CD14-positive monocyte (primary cell): ENCODE data around the gene GMPPA. TPM values are rescaled to one million over a fixed set of nuclear protein-coding genes. Genes with fewer than 3 reads are reported as not detected.

Experiments used
- DNase-seq, 3 donors: peaks; one replicate each; pipeline ENCODE4 v3.0.0-alpha.2; 2011 to 2022
- H2AFZ ChIP-seq: 2 replicates; pipeline ENCODE4 v1.6.0; 2012; ENCODE audit warnings: mild to moderate bottlenecking, low read depth, low read length, inconsistent platforms; ENCODE audit not compliant: insufficient read depth, poor library complexity, severe bottlenecking
- H3K27ac ChIP-seq, 2 donors: 1 replicate in 1 of 2; 2 replicates in 1 of 2; pipeline ENCODE4 v1.5.1; 2012 to 2013; ENCODE audit warnings: low read length in 2 of 2, control low read depth in 1 of 2, inconsistent platforms in 1 of 2, low read depth in 1 of 2, mild to moderate bottlenecking in 1 of 2
- H3K27me3 ChIP-seq, 2 donors: one replicate each; pipeline versions ENCODE4 v1.6.0 to v1.6.1; 2011 to 2013; ENCODE audit warnings: low read length in 2 of 2; ENCODE audit not compliant: control insufficient read depth in 2 of 2, insufficient read depth in 2 of 2
- H3K36me3 ChIP-seq, 2 donors: replicated peaks in 1 of 2; 1 replicate in 1 of 2; 2 replicates in 1 of 2; pipeline versions ENCODE4 v1.5.1 to v1.6.1; 2012 to 2013; ENCODE audit warnings: low read length in 2 of 2, control low read depth in 1 of 2, inconsistent platforms in 1 of 2, mild to moderate bottlenecking in 1 of 2; ENCODE audit not compliant: insufficient read depth in 2 of 2, control insufficient read depth in 1 of 2
- H3K4me1 ChIP-seq, 2 donors: 1 replicate in 1 of 2; 2 replicates in 1 of 2; pipeline versions ENCODE4 v1.5.1 to v1.6.1; 2012 to 2013; ENCODE audit warnings: low read length in 2 of 2, control low read depth in 1 of 2, inconsistent platforms in 1 of 2, mild to moderate bottlenecking in 1 of 2, moderate library complexity in 1 of 2; ENCODE audit not compliant: insufficient read depth in 2 of 2, control insufficient read depth in 1 of 2
- H3K4me2 ChIP-seq: replicated peaks from 2 replicates; pipeline ENCODE3; 2012; ENCODE audit warnings: low read length, moderate library complexity, mild to moderate bottlenecking; ENCODE audit not compliant: poor library complexity, severe bottlenecking; ENCODE audit errors: extremely low read depth
- H3K4me3 ChIP-seq, 3 experiments: fragments of 200-600 bp in 1 of 3; sonication (generic) in 1 of 3; replicated peaks in 1 of 3; 1 replicate in 2 of 3; 2 replicates in 1 of 3; pipeline ENCODE4 v1.5.1; 2011 to 2013; ENCODE audit warnings: low read length in 3 of 3, mild to moderate bottlenecking in 3 of 3, control low read depth in 2 of 3, low read depth in 2 of 3, inconsistent platforms in 1 of 3, moderate library complexity in 1 of 3
- H3K79me2 ChIP-seq: 2 replicates; pipeline ENCODE4 v1.6.0; 2012; ENCODE audit warnings: mild to moderate bottlenecking, control low read depth, inconsistent platforms, low read length, moderate library complexity; ENCODE audit not compliant: insufficient read depth
- H3K9ac ChIP-seq: 2 replicates; pipeline ENCODE4 v1.6.0; 2017; ENCODE audit warnings: low read length, mild to moderate bottlenecking; ENCODE audit not compliant: insufficient read depth, poor library complexity, severe bottlenecking
- H3K9me3 ChIP-seq, 2 donors: replicated peaks in 1 of 2; 1 replicate in 1 of 2; 2 replicates in 1 of 2; pipeline versions ENCODE4 v1.5.1 to v1.6.1; 2012 to 2013; ENCODE audit warnings: low read length in 2 of 2, control low read depth in 1 of 2; ENCODE audit not compliant: control insufficient read depth in 1 of 2, insufficient read depth in 1 of 2
- H4K20me1 ChIP-seq: 2 replicates; pipeline ENCODE4 v1.6.0; 2012; ENCODE audit warnings: mild to moderate bottlenecking, low read length, control low read depth, moderate library complexity; ENCODE audit not compliant: insufficient read depth
- H3K27ac Mint-ChIP-seq, 7 donors: one replicate each; pipeline ENCODE4 v1.8.0; 2020; ENCODE audit warnings: mild to moderate bottlenecking in 7 of 7, mixed read lengths in 7 of 7, moderate library complexity in 6 of 7, inconsistent platforms in 2 of 7
- H3K27me3 Mint-ChIP-seq, 3 donors: one replicate each; pipeline ENCODE4 v1.8.0; 2021 to 2022; ENCODE audit warnings: low read depth in 3 of 3, mild to moderate bottlenecking in 3 of 3, mixed read lengths in 3 of 3, moderate library complexity in 3 of 3, inconsistent platforms in 1 of 3
- H3K36me3 Mint-ChIP-seq, 2 donors: one replicate each; pipeline ENCODE4 v1.8.0; 2020; ENCODE audit warnings: mixed read lengths in 2 of 2, inconsistent platforms in 1 of 2, mild to moderate bottlenecking in 1 of 2
- H3K4me1 Mint-ChIP-seq: one replicate; pipeline ENCODE4 v1.8.0; 2020; ENCODE audit warnings: mild to moderate bottlenecking, mixed read lengths
- H3K4me3 Mint-ChIP-seq, 2 donors: one replicate each; pipeline ENCODE4 v1.8.0; 2020; ENCODE audit warnings: mild to moderate bottlenecking in 2 of 2, mixed read lengths in 2 of 2, moderate library complexity in 1 of 2
- H3K9me3 Mint-ChIP-seq, 7 donors: one replicate each; pipeline ENCODE4 v1.8.0; 2020 to 2022; ENCODE audit warnings: mixed read lengths in 7 of 7, mild to moderate bottlenecking in 6 of 7, moderate library complexity in 6 of 7, inconsistent platforms in 2 of 7
- WGBS: methylation state at CpG from one replicate; pipeline ENCODE4 v1.1.5; 2013; ENCODE audit warnings: missing lambda C conversion rate; ENCODE audit not compliant: insufficient coverage; 5-methylcytosine and 5-hydroxymethylcytosine counted together
- intact Hi-C, 2 donors: fragments of 100-400 bp; cut with micrococcal nuclease; formaldehyde crosslinking; loops; one replicate each; pipeline versions ENCODE4 v1.15.0 to v1.15.1; 2023
- polyA plus RNA-seq, 3 donors: library from polyadenylated mRNA; depleted of rRNA in 1 of 3; unstranded in 2 of 3; stranded (reverse) in 1 of 3; fragments of 300-500 nt in 2 of 3; fragments of >200 nt in 1 of 3; fragmentation: Illumina TruSeq in 2 of 3; gene quantifications; 1 replicate in 2 of 3; 2 replicates in 1 of 3; pipeline ENCODE4 v1.2.3, GENCODE V29; 2012 to 2021
- TF ChIP-seq, protein P1 (sequence below): fragments of 200-600 bp; IDR thresholded peaks from one replicate; pipeline ENCODE4 v1.8.0; 2022; ENCODE audit warnings: antibody characterized with exemption, mild to moderate bottlenecking

The GMPPA gene
- polyA plus RNA-seq, 3 donors, result 35.5 to 71.2 (median 35.9) TPM

DNA sequence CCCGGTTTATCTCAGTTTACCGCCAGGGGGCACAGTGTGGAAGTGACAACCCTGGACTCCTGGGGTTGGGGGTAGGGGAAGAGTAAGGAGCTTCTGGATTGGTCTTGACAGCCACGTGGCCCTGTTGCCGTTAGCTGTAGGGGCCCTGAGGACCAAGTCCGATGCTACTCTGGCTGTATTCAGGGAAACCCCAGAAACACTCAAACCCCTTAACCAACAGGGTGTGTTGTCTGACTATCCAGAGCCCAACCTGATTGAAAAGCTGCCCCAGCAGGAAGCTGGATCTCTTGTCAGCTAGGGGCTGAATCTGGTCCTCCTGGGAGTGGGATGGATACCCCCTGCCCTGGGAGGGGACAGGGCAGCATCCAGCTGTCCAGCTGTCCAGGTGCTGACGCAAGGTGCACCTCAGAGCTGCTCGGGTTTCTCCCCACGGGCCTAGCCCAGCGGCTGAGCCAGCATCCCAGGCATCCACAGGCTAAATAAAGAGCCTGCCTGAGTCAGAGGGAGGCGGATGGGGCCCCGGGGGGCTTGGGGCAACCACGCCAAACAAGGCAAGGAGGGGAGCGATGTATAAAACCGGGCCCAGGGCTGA is 3.1 kb upstream of the GMPPA start:
- Histone ChIP-seq H3K9ac (no peak overlapping the region), H3K4me2 (no peak overlapping the region)
- peaks cover 53 to 64% (median 53%) of the 10 kb centered on the region in 3 donors for H3K27me3 Mint-ChIP-seq

DNA sequence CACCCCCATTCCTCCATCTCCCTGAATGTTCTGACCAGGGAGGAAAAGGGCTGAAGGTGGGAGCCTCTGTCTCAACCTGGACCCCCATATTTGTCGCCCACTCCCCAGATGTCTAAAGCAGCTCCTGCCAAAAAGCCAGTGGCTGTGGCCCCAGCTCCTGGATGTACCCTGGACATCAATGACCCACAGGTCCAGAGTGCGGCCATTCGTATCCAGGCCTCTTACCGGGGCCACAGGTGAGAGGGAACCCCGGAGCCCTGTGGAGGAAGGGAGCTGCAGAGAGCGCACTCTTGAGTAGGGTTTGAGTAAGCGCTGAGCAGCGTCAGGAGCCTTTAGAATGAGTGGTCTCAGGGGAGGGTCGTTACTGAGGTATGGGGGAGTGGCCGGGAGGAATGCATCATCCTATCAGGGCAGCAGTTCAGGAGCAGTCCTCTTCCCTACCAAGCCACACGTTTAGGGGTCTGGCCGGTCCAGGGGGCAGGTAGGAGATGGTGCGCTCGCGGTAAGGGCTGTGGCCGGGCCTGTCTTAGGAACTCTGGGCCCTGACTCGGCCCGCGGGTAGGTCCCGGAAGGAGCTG is 2.4 kb upstream of the GMPPA start:
- H3K4me1 ChIP-seq, result peaks cover 28 to 43% of the 10 kb centered on the region in 2 donors
- H4K20me1 ChIP-seq, result no peaks in the 10 kb centered on the region
- H3K4me3 ChIP-seq, result peak overlapping the region in 1 of 3 experiments; percentile 93
- no peak overlapping the region for H3K27ac ChIP-seq
- H3K9ac ChIP-seq, result no peak overlapping the region
- no peak for DNase-seq
- Mint-ChIP-seq H3K27ac (no peak overlapping the region), H3K9me3 (peaks cover 0 to 22% (median 1%) of the 10 kb centered on the region in 7 donors), H3K4me1 (peaks cover 38% of the 10 kb centered on the region), H3K4me3 (peak overlapping the region in 1 of 2 donors; percentile 100), H3K36me3 (peaks cover 0 to 9% of the 10 kb centered on the region in 2 donors), H3K27me3 (peaks cover 51 to 62% (median 53%) of the 10 kb centered on the region in 3 donors)
- H2AFZ ChIP-seq, result peak overlapping the region; percentile 94
- peaks cover 31 to 53% of the 10 kb centered on the region in 2 donors for H3K27me3 ChIP-seq
- intact Hi-C loops, result loop anchor here (5.0 to 10.0 kb wide), 4 partner anchors 36 to 332 kb away; partner anchors contain the start of genes DNPEP (in 2 of the 2), STK11IP (in 2 of the 2) and NHEJ1 (in 1 of the 2)
- 29% methylated on average over 13 of the region's 20 CpGs for WGBS
- peak overlapping the region; percentile 97 for H3K4me2 ChIP-seq
- peaks cover 11% of the 10 kb centered on the region for H3K79me2 ChIP-seq
- TF ChIP-seq, protein P1, sequence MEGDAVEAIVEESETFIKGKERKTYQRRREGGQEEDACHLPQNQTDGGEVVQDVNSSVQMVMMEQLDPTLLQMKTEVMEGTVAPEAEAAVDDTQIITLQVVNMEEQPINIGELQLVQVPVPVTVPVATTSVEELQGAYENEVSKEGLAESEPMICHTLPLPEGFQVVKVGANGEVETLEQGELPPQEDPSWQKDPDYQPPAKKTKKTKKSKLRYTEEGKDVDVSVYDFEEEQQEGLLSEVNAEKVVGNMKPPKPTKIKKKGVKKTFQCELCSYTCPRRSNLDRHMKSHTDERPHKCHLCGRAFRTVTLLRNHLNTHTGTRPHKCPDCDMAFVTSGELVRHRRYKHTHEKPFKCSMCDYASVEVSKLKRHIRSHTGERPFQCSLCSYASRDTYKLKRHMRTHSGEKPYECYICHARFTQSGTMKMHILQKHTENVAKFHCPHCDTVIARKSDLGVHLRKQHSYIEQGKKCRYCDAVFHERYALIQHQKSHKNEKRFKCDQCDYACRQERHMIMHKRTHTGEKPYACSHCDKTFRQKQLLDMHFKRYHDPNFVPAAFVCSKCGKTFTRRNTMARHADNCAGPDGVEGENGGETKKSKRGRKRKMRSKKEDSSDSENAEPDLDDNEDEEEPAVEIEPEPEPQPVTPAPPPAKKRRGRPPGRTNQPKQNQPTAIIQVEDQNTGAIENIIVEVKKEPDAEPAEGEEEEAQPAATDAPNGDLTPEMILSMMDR, result no peak
- H3K36me3 ChIP-seq, result peaks cover 0 to 5% of the 10 kb centered on the region in 2 donors
- H3K9me3 ChIP-seq, result peaks cover 2 to 10% of the 10 kb centered on the region in 2 donors

More for the DNA sequence above, 3.1 kb upstream of the GMPPA start:
- intact Hi-C loops, result loop anchor here (5.0 to 10.0 kb wide), 4 partner anchors 37 to 331 kb away; partner anchors contain the start of genes DNPEP (in 2 of the 2), STK11IP (in 2 of the 2) and NHEJ1 (in 1 of the 2)
- Mint-ChIP-seq H3K4me3 (peak overlapping the region in 1 of 2 donors; percentile 59), H3K36me3 (peaks cover 0 to 5% of the 10 kb centered on the region in 2 donors), H3K27ac (no peak overlapping the region), H3K9me3 (peaks cover 0 to 22% (median 1%) of the 10 kb centered on the region in 7 donors), H3K4me1 (peaks cover 38% of the 10 kb centered on the region)
- TF ChIP-seq, protein P1, result peak; percentile 54
- Histone ChIP-seq H3K9me3 (peaks cover 2 to 10% of the 10 kb centered on the region in 2 donors), H3K27ac (no peak overlapping the region), H3K4me3 (no peak overlapping the region), H4K20me1 (no peaks in the 10 kb centered on the region), H3K27me3 (peaks cover 31 to 53% of the 10 kb centered on the region in 2 donors), H3K79me2 (peaks cover 11% of the 10 kb centered on the region), H3K4me1 (peaks cover 28 to 43% of the 10 kb centered on the region in 2 donors), H2AFZ (no peak overlapping the region), H3K36me3 (no peaks in the 10 kb centered on the region)
- 57% methylated on average over 8 of the region's 14 CpGs for WGBS
- DNase-seq, result peak; percentile 41 to 74 (median 61)
